GM21717 (cell line): ENCODE data around the gene PCED1A.
A peak's percentile ranks its signal among the peaks of the same experiment; 100 is the strongest.

Experiments used
- ATAC-seq: cut with Tn5 transposase; IDR thresholded peaks from one replicate; pipeline ENCODE4 v1.9.1; 2021; ENCODE audit warnings: mild to moderate bottlenecking, moderate library complexity; ENCODE audit not compliant: unreplicated experiment

The PCED1A gene

DNA sequence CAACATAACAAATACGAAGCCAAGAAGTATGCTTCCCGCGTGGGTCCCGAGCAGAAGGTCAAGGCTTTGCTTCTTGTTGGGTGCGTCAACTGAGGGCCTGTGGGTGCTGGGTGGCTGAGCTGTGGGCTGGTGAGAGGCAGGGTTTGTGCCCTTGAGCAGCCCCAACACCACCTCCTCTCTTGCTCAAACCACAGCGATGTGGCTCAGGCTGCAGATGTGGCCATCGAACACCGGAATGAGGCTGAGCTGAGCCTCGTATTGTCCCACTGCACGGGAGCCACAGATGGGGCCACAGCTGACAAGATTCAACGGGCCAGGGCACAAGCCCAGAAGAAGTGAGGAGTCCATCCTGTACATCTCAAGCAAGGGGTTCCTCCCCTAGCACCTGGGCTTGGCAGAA is 25.8 kb upstream of the PCED1A start:
- ATAC-seq, result no peak

DNA sequence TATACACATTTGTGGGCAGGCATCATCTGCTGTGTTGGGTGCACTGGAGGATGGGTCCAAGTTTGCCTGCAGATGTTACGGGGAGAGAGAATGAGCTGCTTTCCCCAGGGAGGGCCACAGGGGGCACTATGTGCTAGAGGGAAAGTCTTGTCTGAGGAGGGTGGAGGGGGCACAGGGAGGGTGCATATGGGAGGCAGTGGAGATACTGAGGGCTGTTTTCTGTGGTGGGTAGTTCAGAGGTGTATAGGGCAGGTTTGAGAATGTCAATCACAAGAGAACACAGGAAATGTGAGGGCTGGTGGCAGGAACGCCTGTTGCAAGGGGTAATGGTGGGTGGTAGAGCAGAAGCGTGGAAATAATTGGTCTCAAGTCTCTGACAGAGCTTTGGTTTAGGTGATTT is 25.2 kb upstream of the PCED1A start:
- no peak for ATAC-seq

DNA sequence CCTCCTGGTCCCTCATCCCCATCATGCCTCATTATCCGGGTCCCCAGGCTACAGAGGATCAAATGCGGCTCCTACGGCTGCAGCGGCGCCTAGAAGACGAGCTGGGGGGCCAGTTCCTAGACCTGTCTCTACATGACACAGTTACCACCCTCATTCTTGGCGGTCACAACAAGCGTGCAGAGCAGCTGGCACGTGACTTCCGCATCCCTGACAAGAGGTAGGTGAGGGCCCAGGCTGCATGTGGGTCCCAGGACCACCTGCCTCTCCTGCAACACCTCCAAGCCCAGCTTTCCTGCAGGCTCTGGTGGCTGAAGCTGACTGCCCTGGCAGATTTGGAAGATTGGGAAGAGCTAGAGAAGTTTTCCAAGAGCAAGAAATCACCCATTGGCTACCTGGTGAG is 24.6 kb upstream of the PCED1A start:
- ATAC-seq, result no peak

DNA sequence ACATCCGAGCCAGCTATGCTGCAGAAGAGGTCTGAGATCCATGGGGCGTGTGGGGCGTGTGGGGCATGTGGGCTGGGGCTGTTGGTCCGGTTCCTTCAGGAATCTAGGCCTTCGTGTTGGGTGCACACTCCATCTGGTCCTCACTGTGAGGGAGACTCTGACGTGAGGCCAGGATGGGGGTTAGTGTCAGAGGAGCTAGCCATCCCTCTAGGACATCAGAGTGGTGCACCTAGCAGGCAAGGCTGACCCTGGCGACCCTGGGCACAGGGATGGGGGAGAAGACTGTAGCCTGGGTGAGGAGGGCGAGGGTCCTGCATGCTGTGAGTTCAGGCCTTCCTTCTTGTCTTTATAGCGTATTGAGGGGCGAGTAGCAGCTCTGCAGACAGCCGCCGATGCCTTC is 24.2 kb upstream of the PCED1A start:
- ATAC-seq, result no peak

DNA sequence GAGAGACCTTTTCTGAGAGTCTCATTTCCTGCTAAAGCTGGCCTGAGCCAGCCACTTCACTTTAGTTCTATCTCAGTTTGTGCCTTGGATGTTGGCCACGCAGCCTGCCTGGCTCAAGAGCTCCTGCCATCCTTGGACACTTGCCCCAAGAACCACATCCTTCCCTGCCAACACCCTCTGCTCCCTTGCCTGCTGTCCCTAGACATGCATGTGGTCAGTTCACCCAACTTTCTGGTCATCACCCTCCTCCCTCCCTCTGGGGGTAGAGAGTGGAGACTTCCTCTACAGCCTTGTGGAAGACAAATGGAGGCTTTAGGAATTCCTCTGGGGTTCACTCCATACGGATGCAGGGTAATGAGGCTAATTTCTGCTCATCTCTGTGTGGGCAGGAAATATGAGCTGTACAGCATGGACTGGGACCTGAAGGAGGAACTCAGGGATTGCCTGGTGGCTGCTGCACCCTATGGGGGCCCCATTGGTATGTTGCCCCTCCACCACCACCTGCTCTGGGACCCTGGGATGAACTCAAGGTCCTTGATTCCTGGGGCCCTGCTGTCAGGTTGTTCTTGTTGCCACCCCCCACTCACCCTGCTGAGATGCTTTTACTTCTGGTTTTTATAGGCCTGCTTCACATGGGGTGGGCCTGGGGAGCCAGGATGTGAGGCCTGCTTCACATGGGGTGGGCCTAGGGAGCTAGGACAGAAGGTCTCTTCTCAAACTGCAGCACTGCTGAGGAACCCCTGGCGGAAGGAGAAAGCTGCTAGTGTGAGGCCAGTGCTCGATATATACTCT is 19.1 kb upstream of the PCED1A start:
- no peak for ATAC-seq

DNA sequence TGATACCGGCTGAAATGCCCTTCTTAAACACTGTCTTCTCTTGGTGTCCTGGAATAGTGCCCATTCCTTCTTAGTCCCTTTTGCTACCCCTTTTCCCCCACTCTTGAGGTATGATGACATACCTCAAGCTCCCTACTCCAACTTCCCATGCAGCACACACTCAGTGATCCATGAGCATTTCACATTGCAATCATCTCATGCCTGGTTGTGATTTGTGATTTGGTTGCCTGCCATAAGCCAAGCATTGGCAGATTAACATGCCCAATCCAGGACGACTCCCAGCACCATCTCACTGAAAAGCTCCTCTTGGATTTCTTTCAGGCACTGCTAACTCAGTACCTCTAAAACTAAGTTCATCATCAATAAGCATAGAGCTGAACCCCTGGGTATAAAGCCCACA is 18.1 kb upstream of the PCED1A start:
- no peak for ATAC-seq

DNA sequence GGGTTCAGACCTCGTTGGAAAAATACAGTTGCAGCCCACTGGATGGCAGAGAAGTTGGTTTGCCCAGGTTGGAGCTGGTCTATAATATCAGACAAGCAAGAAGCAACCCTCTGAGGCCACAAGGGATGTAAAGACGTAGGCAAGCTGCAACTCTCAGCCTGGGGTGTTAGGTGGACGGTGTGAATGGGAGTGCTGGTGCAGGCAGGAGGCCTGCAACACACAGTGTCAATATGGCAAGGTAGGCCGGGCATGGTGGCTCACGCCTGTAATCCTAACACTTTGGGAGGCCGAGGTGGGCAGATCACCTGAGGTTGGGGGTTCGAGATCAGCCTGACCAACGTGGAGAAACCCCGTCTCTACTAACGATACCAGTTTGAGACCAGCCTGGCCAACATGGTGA is 10.6 kb upstream of the PCED1A start:
- no peak for ATAC-seq

DNA sequence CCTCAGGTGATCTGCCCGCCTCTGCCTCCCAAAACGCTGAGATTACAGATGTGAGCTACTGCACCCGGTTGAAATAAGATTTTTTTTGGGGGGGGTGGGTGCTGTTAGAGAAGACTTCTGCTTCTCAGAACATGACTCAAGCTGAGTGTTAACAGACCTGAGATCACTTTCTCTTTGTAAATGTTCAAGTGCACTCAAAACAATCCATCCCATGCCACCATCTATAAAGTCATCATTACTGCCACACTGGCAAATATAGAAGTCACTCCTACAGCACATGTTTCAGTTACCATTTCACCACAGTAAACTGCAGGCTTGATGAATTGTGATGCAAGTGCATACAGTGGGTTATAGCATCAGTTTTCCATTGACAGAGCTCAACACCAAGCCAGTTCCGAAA is 9.1 kb upstream of the PCED1A start:
- ATAC-seq, result no peak

DNA sequence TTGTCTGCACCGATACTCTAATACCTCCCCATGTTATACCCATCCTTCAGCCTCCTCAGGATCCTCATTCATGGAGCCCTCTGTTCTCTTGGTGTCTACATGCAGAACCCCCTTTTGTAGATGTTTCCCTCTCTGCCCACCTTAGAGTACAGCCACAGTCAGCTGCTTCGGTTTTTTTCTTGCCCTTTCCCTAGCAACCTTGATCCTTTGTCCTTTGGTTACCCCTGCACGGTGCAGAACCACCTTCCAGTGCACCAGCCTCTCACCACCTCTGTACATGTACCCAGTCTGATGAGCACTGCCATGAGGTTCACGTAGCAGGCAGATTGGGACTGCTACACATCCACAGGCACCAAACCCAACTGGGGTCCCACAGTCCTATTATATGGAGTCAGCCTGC is 7.3 kb upstream of the PCED1A start:
- ATAC-seq, result no peak

DNA sequence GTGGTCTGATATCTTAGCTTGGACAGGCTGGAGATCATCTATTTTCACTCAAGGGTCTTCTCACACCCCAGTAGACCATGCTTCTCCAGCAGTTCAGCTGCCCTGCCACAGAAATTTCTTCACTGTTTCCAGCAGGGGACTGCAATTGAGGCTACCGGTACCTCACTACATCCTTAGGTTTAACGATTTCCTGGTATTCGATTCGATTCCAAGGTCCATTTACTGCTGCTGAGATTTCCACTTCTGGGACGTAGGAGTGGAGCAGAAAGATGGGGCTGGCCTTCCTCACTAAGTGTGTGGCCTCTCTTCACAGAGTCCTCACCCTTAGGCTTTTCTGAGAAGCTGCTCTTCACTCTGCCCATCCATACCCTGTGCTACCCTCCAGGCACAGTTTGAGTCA is 6.2 kb upstream of the PCED1A start:
- no peak for ATAC-seq

DNA sequence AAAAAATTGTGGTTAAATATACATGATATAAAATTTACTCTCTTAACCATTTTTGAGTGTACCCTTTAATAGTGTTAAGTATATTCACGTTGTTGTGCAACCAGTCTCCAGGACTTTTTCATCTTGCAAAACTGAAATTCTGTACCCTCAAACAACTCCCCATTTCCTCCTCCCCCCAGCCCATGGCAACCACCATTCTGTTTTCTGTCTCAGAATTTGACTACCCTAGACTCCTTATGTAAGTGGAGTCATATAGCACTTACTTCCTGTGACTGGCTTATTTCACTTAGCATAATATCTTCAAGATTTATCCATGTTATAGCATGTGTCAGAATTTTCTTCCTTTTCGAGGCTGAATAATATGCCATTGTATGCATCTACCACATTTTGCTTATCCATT is 5.2 kb upstream of the PCED1A start:
- ATAC-seq, result no peak

DNA sequence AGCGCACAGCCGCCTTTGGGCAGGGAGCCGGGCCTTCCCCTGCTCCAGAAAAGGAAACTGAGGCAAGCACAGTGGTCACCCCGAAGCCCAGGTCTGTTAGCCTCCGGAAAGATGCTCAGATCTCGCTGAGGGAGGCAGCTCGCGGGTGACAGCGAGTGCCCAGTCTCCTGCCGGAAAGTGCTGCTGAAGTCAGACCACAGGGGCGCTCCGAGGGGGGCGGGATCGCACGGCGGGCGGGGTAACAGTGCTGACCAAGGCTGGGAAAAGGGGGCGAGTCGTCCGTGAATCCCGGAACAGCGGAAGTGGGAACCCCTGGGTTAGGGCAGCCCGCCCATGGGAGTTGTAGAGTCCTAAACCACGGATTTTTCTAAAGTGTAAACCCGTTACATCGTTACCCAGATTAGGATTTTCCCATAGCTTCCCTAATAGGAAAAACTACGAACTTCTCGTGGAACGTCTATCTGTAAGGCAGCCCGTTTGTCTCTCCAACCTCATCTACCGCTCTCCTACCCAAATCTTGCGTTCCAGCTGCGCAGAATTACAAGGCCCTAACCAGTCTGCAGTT is 594 bp upstream of the PCED1A start:
- ATAC-seq, result peak; percentile 43

DNA sequence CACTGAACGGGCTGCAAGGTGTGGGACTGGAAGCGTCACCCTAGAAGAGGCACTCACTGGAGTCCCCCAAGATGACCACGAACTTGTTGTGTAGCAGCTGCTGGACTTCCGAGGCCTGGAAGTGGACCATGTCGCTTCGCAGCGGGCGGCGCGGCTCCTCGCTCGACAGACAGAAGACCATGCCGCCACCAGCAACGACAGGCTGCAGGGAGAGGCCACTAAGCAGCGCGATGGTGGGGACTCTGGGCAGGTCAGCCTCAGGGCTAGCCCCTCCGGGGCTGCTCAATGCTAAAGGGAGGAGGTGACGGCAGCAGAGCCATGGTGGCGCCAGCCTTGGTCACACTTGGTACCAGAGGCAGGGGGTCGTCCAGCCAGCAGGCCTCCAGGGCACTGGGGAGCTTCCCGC is 720 bp downstream of the PCED1A start:
- ATAC-seq, result no peak

DNA sequence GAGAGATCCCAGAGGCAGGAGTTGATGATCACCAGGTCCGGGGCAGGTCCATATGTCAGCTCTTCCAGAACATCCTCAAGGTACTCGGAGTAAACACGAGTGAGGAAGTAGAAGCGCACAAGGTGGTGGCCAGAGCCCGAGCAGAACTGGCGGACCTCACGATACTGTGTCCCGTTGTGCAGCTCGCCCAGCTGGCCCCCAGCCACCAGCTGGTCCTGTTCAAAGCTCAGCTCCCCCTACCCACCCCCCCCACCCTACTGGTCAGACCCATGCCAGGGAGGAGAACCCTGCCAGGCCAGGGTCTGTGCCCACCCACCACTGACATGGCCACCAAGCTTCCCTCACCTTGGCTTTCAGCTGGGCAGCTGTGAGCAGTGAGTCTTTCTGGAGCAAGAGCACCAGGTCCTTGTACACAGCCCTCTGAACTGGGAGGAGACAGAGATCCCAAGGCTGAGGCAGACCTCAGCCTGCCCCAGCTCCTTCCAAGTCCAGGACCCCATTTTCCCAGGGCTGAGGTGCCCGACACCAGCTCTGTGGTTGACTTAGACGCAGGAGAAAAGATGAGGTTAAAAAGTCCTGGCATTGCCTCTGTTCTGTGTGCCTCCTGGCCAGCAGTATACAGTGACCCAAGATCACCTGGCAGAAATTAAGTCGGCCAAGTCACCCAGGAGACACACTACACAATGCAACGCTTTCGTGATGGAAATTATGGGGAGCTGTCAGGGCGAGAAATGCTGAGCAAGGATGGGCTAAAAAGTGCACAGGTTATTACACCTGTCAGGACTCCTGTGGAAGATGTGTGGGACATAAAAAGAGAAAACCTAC is 1.4 kb downstream of the PCED1A start:
- no peak for ATAC-seq

DNA sequence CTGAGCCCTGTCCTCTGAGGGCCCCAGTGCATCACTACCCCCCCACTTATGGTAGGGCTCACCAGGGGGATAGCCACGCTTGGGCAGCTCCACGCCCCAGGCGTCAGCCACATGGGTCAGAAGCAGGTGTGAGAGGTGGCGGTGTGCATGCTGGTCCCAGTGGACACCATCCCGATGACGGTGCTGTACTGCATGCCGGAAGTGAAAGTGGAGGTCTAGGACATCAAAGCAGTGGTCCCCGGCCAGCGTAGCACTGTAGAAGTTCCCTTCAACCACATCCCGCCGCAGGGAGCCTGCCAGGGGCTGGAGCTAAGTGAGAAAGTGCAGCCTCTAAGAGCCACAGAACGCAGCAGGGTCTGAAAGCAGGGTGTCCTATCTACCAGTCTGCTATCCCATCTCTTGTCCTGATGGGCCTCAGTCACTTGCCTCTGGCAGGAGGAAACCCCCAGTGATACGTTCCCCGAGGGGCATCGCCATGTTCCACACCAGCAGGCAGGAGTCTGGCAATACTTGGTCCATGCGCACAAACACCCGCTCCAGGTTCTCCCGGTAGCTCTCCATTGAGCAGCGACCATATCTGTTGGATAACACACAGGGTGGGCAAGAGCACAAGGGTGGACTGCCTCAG is 2.2 kb downstream of the PCED1A start:
- no peak for ATAC-seq

DNA sequence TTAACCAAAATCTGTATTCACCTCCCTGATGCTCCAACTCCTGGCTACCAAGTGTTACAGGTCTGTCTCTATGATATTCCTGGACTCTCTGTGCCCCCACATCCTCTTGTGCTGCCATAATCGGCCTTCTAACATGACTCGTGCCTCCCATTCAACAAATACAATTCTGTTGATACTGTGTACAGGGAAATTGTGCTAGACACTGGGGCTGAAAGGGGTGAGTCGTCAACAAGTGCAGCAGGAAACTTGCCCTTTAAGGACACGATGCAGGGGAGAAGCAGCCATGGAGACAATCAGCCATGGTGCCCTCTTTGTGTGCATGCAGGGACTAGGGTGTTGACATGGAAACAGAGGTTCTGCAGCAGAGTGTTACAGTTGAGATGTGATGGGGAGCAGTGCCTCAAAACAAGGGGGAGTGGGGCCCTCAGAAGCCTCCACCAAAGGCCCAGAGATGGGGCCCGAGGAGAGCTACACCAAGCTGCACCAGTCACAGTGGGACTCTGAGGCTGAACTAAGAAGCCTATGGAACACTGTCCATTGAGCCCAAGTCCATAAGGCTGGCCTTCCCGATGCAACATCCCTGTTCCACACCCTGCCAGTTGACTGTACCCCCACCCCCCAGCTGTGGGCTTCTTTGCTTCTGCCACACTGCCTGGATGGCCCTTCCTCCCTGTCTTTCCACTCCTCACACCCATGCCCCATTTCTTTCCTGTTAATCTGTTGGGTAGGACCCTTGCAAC is 3.1 kb downstream of the PCED1A start:
- ATAC-seq, result no peak

DNA sequence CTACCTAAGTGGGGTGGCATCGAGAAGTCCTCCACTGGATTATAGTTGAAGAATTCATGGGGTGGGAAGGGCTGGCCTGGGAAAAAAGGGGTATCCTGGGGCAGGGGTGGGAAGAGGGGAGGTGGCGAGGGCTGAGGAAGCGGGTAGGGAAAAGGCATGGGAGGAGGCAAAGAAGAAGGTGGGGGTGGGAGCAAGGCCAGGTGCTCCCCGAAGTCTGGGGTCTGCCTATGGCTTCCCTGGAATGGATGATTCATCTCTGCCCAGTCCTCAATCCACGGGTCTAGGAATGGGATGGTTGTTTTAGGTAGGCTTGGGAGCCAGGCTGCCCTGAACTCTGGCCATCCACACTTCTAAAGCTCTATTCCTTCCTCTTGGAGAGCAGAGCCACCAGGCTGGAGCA is 4.4 kb downstream of the PCED1A start:
- ATAC-seq, result no peak

DNA sequence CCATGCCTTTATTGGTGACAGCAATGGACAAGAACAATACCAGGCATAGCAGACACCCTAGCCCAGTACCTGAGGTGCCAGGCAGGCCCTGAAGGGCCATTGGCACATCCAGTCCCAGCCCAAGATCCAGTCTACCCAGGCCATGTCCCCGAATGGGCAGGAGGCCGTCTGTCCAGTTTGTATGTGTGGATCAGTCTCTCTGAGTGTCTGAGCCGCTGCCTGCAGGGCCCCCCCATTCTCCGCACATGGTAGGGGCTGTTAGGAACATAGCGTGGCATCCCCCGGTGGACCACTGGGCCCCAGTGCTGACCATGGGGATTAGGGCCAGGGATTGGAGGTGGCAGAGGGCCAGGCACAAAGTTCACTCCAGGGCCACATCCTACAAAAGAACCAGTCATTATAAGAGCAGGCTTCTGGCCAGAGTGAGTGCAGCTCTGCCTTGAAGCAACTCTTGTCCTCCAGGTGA is 5.1 kb downstream of the PCED1A start:
- ATAC-seq, result no peak

DNA sequence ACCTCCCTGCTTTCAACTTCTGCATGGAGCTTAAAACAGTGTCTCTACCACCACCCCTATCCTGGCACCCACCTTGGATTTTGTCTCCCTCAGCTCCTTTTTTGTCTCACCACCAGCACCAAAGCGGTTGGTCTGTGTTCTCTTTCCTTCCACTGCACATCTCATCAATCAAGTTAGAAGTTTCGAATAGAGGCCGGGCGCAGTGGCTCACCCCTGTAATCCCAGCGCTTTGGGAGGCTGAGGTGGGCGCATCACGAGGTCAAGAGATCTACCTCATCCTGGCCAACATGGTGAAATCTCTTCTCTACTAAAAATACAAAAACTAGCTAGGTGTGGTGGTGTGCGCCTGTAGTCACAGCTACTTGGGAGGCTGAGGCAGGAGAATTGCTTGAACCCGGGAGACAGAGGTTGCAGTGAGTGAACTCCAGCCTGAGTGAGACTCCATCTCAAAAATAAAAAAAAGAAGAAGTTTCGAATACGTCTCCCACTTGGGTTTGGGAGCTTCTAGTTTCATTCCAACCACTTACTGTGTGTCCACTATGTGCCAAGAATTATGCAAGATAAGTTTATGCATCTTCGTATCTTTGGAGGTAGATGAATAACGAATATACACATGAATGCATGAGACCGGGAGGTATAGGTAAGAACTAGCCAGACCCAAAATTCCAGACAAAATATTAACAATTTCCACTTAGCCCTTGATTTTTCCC is 5.9 kb downstream of the PCED1A start:
- ATAC-seq, result no peak

DNA sequence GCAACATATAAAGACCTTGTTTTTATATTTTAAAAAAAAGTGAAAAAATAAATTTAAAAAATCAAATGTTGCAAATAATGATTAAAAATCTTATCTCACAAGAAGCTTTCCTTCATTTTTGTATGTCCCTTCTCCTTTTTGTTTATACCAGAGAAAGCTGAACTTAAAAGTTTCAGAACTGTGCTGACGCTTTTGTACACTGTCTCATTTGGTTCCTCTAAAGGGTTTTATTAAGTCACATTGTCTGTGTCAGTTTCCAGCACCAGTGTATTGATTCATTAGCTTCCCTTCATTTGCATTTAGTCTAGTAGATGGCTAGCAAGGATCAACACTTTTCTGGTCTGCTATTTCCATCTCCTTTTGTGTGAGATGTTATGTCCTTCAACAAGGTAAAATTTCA is 6.7 kb downstream of the PCED1A start:
- no peak for ATAC-seq
